ENCODE results near the gene NQO1.

NQO1 gene

DNA sequence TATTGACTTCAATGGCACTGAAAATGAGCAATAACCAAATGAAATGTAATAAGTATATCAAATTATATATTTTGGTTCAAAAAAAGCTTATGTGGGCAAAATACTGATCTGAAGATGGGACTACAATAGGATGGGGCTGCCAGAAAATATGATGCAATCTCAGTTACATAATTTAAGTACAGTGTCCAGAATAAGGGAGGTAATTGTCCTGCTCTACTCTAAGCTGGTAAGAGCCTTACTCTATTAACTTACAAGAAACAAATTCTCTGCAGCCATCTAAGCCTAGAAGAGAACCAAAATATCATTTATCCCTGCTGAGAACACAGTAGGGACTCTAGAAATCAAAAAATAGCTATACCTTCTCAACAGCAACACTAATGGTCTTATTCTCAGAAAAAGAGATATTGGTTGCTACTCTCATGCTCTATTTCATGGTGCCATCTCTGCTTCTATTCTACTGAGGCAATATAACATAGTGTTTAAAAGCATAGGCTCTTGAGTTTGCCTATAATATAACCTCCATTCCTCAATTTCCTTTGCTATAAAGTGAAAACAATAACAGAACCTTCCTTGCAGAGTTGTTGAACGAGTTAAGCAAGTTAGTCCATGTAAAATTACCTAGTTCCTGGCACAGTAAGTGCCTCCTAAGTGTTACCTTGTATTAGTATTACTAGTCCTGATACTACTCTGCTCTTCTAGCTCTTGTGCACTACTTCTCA, 19.9 kb downstream of the NQO1 start:
- no peak for DNase-seq

DNA sequence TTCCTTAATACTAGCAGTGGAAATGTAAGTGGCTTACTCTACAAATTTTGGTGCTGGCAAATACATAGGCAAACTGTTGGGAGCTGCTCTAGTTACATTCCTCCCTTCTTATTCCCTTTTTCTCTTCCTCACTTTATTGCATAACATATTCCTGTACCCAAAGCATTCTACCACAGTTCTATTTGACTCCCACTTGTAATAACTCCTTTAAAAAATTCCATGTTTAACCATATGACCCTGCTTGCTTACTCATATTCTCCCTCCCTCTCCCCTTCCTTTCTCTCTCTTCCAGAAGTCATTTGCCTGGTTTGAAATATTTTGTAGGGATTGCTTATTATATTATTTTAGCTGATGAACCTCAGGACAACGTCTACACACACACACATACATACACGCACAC, 22.7 kb downstream of the NQO1 start:
- no peak for DNase-seq

DNA sequence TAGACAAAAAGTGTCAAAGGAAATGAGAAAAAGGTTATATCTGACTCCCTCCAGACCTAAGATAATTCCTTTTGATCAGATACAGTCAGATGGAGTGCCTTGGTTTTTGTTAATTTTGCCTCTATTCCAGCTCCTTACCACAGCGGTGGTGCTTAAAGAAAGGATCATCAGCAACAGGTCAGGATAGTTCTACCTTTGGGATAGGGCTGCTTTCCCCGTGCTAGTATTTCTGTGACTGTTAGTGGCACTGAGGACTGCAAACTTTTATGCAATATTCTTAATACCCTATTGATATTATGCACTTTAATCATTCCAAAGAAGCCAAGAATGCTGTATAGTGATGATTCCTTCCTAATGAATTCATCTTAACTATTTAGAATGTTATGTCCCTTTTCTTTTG, 24.5 kb downstream of the NQO1 start:
- DNase-seq = no peak

DNA sequence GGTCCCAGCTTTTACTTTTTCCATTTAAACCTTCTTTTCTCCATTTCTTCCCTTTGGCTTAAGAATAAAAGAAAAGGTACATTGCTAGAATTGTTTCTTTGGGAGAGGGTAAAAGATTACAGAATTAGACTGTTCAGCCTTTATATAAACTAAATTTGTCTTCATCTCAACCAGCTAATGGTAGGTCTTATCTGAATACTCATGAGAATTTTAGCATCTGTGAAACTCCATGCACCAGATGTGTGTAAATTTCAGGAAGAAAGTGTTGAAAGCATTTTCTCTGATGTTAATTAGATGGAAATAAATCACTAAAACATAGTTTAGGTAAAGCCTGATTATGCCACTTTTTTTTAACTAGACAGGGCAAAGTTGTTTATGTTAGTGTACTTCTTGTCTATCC, 24.9 kb downstream of the NQO1 start:
- no peak for DNase-seq

DNA sequence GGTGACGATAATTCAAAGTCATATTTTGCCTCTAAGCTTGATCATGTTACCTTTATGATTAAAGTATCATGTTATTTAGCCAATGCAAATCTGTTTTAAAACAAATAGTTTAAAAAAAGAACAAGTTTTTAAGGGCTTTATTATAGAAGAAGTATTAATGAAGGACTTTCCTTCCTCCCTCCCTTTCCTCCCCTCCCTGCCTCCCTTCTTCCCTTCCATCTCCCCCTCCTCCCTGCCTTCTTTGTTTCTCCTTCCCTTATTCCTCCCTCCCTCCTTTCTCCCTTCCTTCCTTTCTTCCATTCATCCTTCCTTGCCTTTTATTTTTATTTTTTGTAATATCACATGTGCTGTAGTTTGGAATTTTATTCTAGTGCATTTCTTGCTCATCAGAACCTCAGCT, 26.4 kb downstream of the NQO1 start:
- no peak for DNase-seq

DNA sequence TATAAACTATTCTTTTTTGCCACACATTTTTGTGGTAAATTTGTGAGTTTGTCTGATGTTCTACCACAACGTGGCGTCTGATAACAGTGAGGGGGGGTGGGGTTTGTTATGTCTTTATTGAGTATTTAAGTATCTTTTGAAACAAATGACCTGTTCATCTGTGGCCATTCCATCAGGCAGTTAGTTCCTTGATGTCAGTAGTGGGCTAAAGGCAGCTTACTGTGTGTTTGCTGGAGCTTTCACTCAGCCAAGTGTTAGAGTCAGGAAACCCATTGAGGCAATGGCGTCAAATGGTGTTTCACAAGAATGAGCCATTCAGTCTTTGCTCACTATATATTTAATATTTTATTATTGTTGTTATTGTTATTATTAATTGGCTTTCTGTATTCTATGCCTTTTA, 28.0 kb downstream of the NQO1 start:
- DNase-seq = no peak

DNA sequence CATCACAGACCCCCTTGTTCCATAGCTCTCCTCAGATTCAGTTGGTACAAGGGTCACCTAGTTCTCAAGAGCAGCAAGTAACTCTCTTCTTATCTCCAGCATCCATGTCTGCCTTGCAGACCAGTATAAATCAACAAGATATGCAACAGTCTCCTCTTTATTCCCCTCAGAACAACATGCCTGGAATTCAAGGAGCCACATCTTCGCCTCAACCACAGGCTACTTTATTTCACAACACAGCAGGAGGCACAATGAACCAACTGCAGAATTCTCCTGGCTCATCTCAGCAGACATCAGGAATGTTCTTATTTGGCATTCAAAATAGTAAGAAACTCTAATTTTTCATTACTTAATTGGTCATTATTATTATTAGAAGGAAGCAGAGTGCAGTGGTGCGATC, 32.4 kb downstream of the NQO1 start:
- DNase-seq = no peak

DNA sequence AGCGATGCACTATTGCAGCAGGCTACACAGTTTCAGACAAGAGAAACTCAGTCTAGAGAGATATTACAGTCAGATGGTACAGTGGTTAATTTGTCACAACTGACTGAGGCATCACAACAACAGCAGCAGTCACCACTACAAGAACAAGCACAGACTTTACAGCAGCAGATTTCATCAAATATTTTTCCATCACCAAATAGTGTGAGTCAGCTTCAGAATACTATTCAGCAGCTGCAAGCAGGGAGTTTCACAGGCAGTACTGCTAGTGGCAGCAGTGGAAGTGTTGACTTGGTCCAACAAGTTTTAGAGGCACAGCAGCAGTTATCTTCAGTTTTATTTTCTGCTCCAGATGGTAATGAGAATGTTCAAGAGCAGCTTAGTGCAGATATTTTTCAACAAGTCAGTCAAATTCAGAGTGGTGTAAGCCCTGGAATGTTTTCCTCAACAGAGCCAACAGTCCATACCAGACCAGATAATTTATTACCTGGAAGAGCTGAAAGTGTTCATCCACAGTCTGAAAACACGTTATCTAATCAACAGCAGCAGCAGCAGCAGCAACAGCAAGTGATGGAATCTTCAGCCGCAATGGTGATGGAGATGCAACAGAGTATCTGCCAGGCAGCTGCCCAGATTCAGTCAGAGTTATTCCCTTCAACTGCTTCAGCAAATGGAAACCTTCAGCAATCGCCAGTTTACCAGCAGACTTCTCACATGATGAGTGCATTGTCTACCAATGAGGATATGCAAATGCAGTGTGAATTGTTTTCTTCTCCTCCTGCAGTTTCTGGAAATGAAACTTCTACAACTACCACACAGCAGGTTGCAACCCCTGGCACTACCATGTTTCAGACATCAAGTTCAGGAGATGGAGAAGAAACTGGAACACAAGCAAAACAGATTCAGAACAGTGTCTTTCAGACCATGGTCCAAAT, 34.1 kb downstream of the NQO1 start:
- no peak for DNase-seq

DNA sequence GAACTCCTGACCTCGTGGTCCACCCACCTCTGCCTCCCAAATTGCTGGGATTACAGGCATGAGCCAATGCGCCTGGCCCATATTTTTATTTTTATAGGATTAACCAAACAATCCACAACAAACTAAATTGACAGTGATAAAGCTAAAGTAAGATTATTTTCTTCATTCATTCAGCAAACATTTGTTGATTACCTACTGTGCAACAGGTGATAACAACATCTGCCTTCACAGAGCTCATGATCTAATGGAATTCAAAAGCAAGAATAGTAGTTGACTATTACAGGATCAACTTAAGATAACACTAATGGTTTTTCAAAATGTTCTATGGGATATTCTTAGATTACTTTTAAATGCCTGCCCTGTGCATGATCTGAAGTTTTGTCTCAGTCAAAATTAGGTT, 37.8 kb downstream of the NQO1 start:
- no peak for DNase-seq

DNA sequence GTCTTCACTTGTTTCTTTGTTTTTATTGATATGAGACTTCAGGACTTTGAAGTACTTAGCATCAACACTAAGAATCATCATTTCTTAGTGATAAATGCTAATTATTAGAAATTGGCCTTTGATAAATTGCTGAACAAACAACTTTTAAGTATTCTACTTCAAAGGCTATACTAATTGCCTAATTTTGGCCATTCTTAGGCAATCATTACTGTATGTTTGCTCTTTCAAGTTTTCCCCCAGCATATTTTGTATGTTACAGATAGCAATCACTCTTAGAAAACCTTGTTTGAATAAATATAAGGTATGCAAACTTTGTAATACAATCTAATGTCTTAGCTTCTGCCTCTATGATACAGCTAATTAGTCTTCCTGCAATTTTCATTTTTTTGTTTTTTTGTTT, 46.0 kb downstream of the NQO1 start:
- no peak for DNase-seq

DNA sequence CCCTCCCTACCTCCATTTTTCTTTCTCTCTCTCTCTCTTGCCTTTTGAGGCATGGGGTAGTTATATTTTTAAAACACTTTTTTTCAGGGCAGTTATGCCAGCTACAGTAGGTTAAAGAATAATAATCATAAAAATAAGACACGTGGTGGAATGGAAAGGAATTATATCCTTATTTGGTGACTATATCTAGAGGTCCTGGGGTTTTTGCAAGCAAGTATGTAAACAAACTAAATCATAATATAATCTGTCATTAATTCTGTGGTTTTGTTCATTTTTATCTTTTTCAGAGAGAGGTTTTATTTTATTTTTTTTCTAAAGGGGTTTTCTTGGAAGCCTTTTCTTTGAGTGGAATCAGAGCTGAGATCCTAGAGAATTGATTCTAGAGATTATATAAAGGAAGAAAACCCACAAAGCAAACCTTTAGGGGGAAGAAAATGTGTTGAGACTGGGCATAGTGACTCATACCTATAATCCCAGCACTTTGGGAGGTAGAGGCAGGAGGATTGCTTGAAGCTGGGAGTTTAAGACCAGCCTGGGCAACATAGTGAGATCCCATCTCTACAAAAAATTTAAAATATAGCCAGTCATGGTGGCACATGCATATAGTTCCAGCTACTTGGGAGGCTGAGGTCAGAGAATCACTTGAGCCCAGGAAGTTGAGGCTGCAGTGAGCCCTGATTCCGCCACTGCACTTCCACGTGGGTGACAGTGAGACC, 53.2 kb downstream of the NQO1 start:
- DNase-seq = no peak

DNA sequence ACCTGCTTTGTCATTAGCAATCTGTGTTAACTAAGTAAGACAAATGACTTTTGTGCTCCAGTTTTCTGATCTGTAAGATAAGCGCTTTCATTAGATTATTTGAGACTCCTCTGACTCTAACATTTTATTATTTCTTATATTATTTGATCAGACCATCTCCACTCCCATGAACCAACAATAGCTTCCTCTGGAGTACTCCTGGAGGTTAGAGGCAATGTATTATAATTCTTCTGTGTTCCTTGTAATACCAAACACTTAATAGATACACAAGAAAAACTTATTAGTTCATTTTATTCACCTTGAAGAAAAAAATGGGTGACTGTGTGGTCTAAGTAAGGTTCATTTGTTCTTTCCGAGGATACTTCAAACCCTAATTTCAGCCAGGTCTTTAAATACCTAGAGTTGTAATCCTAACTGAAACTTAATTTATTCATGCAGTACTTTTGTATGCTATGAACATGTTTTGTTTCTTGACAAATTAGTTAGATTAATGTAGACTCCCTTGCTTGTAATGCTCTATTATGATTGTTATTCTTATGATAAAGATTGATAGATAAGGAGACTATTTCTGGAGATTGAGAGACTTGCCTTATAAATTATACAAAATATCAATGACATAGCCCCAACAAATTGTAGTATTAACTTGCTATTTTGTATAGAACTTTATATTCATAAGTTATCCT, 53.9 kb downstream of the NQO1 start:
- no peak for DNase-seq

DNA sequence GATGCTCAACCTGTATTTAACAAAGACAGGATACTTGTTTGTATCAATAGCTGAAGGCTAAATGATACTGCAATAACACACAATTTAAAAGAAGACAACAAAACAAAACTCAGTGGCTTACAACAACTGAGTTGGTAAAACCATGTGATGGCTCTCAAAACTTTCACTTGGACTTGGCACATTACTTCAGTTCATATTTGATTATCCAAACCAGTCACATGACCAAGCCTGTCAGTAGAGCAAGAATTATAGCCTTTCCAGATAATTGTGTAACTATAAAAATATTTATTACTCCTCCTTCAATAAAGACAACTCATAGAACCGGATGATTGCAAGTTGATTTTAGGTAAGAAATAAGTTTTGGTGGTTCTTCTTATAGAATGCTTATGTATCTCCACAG, 56.8 kb downstream of the NQO1 start:
- no peak for DNase-seq

DNA sequence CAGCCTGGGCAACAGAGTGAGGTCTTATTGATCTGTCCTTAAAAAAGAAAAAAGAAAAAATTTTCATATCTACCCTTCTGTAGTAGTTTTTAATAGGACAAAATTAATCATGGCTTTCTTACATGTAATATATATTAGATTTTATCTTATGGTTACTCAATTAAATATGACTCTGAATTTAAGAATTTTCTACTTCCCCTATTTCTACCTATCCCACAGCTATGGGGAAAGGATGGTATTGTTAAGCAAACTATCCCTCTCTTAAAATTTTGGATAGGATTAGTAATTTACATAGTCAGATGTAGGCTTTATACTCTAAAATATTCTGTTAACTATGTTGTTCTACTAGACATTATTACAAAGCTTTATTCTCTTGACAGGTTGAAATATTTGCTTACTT, 62.5 kb downstream of the NQO1 start:
- DNase-seq = no peak

DNA sequence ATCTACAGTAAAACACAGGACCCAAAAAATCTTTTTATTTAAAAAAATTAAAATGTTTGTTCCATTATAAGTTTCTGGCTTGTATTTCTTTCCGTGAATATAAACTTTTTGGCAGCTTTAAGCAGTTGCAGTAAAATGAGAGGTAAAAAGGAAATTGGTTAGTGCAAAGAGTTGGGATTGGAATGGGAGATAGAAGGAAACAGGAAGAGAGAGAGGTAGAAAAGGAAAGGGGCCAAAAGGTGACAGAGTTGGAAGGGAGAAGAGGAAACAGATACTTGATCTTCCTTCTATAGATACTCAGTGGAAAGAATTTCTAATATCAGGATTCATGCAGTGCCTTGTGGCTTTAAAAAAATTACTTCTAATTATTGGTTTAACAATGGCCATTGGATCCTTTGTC, 63.5 kb downstream of the NQO1 start:
- no peak for DNase-seq

DNA sequence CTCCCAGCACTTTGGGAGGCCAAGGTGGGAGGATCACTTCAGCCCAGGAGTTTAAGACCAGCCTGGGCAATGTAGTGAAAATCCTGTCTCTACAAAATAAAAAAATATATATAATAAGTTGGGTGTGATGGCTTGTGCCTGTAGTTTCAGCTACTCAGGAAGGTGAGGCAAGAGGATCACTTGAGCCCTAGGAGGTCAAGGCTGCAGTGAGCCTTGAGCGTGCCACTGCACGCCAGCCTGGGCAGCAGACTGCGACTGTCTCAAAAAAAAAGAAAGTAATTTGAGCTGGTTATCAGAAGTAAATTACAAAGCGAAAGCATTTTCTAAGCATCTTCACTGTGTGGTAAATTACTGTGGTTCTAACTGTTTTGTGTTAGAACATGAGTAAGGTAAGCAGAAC, 66.2 kb downstream of the NQO1 start:
- DNase-seq = no peak

Measured in stimulated activated CD4-positive, alpha-beta T cell treated with anti-CD3 and anti-CD28 coated beads, Interleukin-4, amount 100 ng/mL, for 4 hours (primary cell).